HEK293T (cell line): ENCODE results near the gene MYO5B.

ENCODE experiments used
- ARNT ChIP-seq: fragments of 450-650 bp; IDR thresholded peaks from 2 replicates; pipeline ENCODE4 v1.6.1; 2017; ENCODE audit warnings: mild to moderate bottlenecking
- BHLHE40 ChIP-seq: fragments of 450-650 bp; IDR thresholded peaks from 2 replicates; pipeline ENCODE4 v1.6.1; 2016; ENCODE audit warnings: mild to moderate bottlenecking, moderate library complexity, borderline replicate concordance
- CTBP1 ChIP-seq: fragments of 450-650 bp; IDR thresholded peaks from 2 replicates; pipeline ENCODE4 v1.6.1; 2016; ENCODE audit warnings: borderline replicate concordance
- ELF4 ChIP-seq: fragments of 450-650 bp; IDR thresholded peaks from 2 replicates; pipeline ENCODE4 v1.6.1; 2017; ENCODE audit warnings: antibody characterized with exemption
- FOXA1 ChIP-seq: fragments of 450-650 bp; IDR thresholded peaks from 2 replicates; pipeline ENCODE4 v1.6.1; 2016; ENCODE audit warnings: mild to moderate bottlenecking
- FOXK2 ChIP-seq: fragments of 450-650 bp; IDR thresholded peaks from 2 replicates; pipeline ENCODE4 v1.6.1; 2016; ENCODE audit warnings: mild to moderate bottlenecking
- FOXM1 ChIP-seq: fragments of 450-650 bp; IDR thresholded peaks from 2 replicates; pipeline ENCODE4 v1.6.1; 2017; ENCODE audit warnings: mild to moderate bottlenecking, borderline replicate concordance
- HDGF ChIP-seq: fragments of 450-650 bp; IDR thresholded peaks from 2 replicates; pipeline ENCODE4 v1.6.1; 2017; ENCODE audit warnings: antibody characterized with exemption, borderline replicate concordance
- L3MBTL2 ChIP-seq: fragments of 450-650 bp; conservative IDR thresholded peaks from 2 replicates; pipeline ENCODE4 v1.6.1; 2016; ENCODE audit warnings: mild to moderate bottlenecking
- NFRKB ChIP-seq: fragments of 450-650 bp; IDR thresholded peaks from 2 replicates; pipeline ENCODE4 v1.6.1; 2016; ENCODE audit warnings: mild to moderate bottlenecking, moderate library complexity
- SP1 ChIP-seq: fragments of 450-650 bp; IDR thresholded peaks from 2 replicates; pipeline ENCODE4 v1.6.1; 2017
- SUZ12 ChIP-seq: fragments of 450-650 bp; IDR thresholded peaks from 2 replicates; pipeline ENCODE4 v1.6.1; 2016; ENCODE audit warnings: mild to moderate bottlenecking
- TARDBP ChIP-seq: fragments of 450-650 bp; IDR thresholded peaks from 2 replicates; pipeline ENCODE4 v1.6.1; 2016

DNA sequence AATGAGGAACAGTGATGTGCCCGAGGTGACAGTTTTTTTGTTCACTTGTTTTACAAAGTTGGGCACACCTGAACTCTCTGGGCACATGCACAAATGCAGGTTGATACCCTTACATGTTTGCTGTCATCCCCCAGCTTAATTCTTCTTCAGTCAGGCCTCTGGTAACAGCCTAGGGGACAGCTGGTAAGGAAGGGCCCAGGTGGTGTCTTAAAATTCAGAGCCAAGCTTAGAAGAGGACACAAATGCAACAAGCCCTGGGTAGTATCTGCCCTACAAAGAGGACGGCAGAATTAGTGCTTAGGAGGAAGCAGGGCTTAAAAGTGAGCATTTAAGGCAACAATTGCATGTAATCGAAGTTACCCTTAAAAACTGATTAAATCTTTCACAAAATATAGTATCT is 209.7 kb downstream of the MYO5B start:
- TF ChIP-seq SP1 (no peak), FOXM1 (no peak), TARDBP (no peak), FOXA1 (no peak), NFRKB (no peak), ARNT (no peak), SUZ12 (no peak), HDGF (no peak), FOXK2 (no peak), BHLHE40 (no peak), ELF4 (no peak), CTBP1 (no peak), L3MBTL2 (no peak)
